Measurements from ENCODE around the gene ABCC8. TPM values are rescaled to one million over a fixed set of nuclear protein-coding genes. Genes with fewer than 3 reads are reported as not detected.

ABCC8 gene
- total RNA-seq, 5 donors from 2014 or later (not counting 1 experiment from before 2014, with no cell fraction given): not detected

DNA sequence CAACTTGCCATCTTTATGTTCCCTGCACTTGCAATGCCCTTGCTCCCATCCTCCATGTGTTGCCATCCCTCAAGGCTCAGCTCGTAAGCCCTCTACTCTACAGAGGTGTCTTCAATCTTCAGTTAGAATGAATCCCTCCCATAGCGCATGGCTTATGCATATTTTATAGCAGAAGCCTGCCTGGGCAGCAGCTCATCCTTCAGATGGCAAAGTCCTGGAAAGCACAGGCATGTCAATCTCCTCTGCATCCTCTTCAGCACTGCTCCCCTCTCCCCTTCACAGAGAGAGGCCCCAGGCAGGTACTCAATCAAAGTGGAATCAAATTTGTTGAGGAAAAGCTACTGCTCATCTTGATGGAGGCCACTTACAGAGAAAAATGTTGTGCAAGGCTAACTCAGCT, 31.1 kb upstream of the ABCC8 start:
- ChIA-PET POLR2A (interaction anchor here in 1 of 2 donors (0.5 to 0.6 kb wide), 2 partner anchors 11 to 118 kb away, joined by 3 to 6 read pairs; no protein-coding TSS in a partner anchor), CTCF (interaction anchor here (0.8 to 1.4 kb wide), 4 partner anchors 9 to 278 kb away, joined by 3 read pairs; no protein-coding TSS in a partner anchor)
- DNase-seq: no peak
- Mint-ChIP-seq H3K4me3 (no peak overlapping the region), H3K4me1 (no peaks in the 10 kb centered on the region), H3K27ac (no peak overlapping the region), H3K9me3 (no peaks in the 10 kb centered on the region), H3K36me3 (no peaks in the 10 kb centered on the region), H3K27me3 (peaks cover 6 to 11% of the 10 kb centered on the region in 2 donors)
- no peak for ATAC-seq (replicated peaks in 1 of 4)
- Histone ChIP-seq H3K27ac (ENCODE audit: low read length) (no peak overlapping the region), H3K4me3 (ENCODE audit: control insufficient read depth in 1 of 2, extremely low read depth in 1 of 2, low read length in 1 of 2) (no peak overlapping the region), H3K27me3 (replicated peaks in 1 of 2; ENCODE audit: control insufficient read depth in 2 of 2, extremely low read depth in 1 of 2, insufficient read depth in 2 of 2, low read length in 1 of 2) (peaks cover 0 to 10% of the 10 kb centered on the region in 2 experiments), H3K9me3 (no peaks in the 10 kb centered on the region), H3K36me3 (ENCODE audit: control insufficient read depth in 2 of 2, extremely low read depth in 1 of 2, insufficient read depth in 1 of 2, low read length in 1 of 2) (no peaks in the 10 kb centered on the region), H3K4me1 (ENCODE audit: control insufficient read depth in 1 of 2, extremely low read depth in 1 of 2, insufficient read depth in 2 of 2, low read length in 2 of 2) (no peaks in the 10 kb centered on the region)
- 67% methylated on average over 1 of the region's 2 CpGs for WGBS (ENCODE audit: insufficient coverage)

GRCh38 chr11:17506942-17507341, 30.3 kb upstream of the ABCC8 start:
- no peak overlapping the region for H3K4me3 ChIP-seq (ENCODE audit: control insufficient read depth in 1 of 2, extremely low read depth in 1 of 2, low read length in 1 of 2)
- ATAC-seq (replicated peaks in 1 of 4): no peak
- Mint-ChIP-seq H3K4me1 (no peaks in the 10 kb centered on the region), H3K27ac (no peak overlapping the region), H3K9me3 (no peaks in the 10 kb centered on the region), H3K36me3 (no peaks in the 10 kb centered on the region), H3K4me3 (no peak overlapping the region), H3K27me3 (peaks cover 6 to 10% of the 10 kb centered on the region in 2 donors)
- CTCF ChIA-PET: interaction anchor here (0.6 to 2.2 kb wide), 4 partner anchors 116 to 277 kb away, joined by 3 to 6 read pairs (median 4); no protein-coding TSS in a partner anchor
- no peaks in the 10 kb centered on the region for H3K36me3 ChIP-seq (ENCODE audit: control insufficient read depth in 2 of 2, extremely low read depth in 1 of 2, insufficient read depth in 1 of 2, low read length in 1 of 2)
- H3K27ac ChIP-seq (ENCODE audit: low read length): no peak overlapping the region
- H3K4me1 ChIP-seq (ENCODE audit: control insufficient read depth in 1 of 2, extremely low read depth in 1 of 2, insufficient read depth in 2 of 2, low read length in 2 of 2): no peaks in the 10 kb centered on the region
- POLR2A ChIA-PET: no interaction called here
- H3K27me3 ChIP-seq (replicated peaks in 1 of 2; ENCODE audit: control insufficient read depth in 2 of 2, extremely low read depth in 1 of 2, insufficient read depth in 2 of 2, low read length in 1 of 2): peaks cover 0 to 10% of the 10 kb centered on the region in 2 experiments
- 45% methylated on average over 3 of the region's 3 CpGs for WGBS (ENCODE audit: insufficient coverage)
- no peaks in the 10 kb centered on the region for H3K9me3 ChIP-seq
- no peak for DNase-seq

GRCh38 chr11:17506314-17506713, 29.7 kb upstream of the ABCC8 start:
- WGBS (ENCODE audit: insufficient coverage): 88% methylated on average over 5 of the region's 6 CpGs
- POLR2A ChIA-PET: no interaction called here
- CTCF ChIA-PET: interaction anchor here (0.6 to 2.2 kb wide), 7 partner anchors 115 to 297 kb away, joined by 3 to 6 read pairs (median 4); no protein-coding TSS in a partner anchor

GRCh38 chr11:17505146-17505545, 28.5 kb upstream of the ABCC8 start:
- Mint-ChIP-seq H3K36me3 (no peaks in the 10 kb centered on the region), H3K4me3 (no peak overlapping the region), H3K27ac (no peak overlapping the region), H3K4me1 (no peaks in the 10 kb centered on the region), H3K9me3 (no peaks in the 10 kb centered on the region), H3K27me3 (peaks cover 6 to 8% of the 10 kb centered on the region in 2 donors)
- H3K9me3 ChIP-seq: no peaks in the 10 kb centered on the region
- ChIA-PET CTCF (interaction anchor here (0.7 to 2.9 kb wide), 6 partner anchors 120 to 275 kb away, joined by 3 to 10 read pairs (median 6); no protein-coding TSS in a partner anchor), POLR2A (no interaction called here)
- H3K4me1 ChIP-seq (ENCODE audit: control insufficient read depth in 1 of 2, extremely low read depth in 1 of 2, insufficient read depth in 2 of 2, low read length in 2 of 2): no peaks in the 10 kb centered on the region
- no peak for DNase-seq
- H3K36me3 ChIP-seq (ENCODE audit: control insufficient read depth in 2 of 2, extremely low read depth in 1 of 2, insufficient read depth in 1 of 2, low read length in 1 of 2): no peaks in the 10 kb centered on the region
- peaks cover 0 to 8% of the 10 kb centered on the region in 2 experiments for H3K27me3 ChIP-seq (replicated peaks in 1 of 2; ENCODE audit: control insufficient read depth in 2 of 2, extremely low read depth in 1 of 2, insufficient read depth in 2 of 2, low read length in 1 of 2)
- H3K27ac ChIP-seq (ENCODE audit: low read length): no peak overlapping the region
- H3K4me3 ChIP-seq (ENCODE audit: control insufficient read depth in 1 of 2, extremely low read depth in 1 of 2, low read length in 1 of 2): no peak overlapping the region
- no CpG with 5 or more reads among the region's 4 CpGs for whole genome bisulfite sequencing (ENCODE audit: insufficient coverage)
- no peak for ATAC-seq (replicated peaks in 1 of 4)

More at GRCh38 chr11:17506314-17506713, 29.7 kb upstream of the ABCC8 start:
- Histone ChIP-seq H3K9me3 (no peaks in the 10 kb centered on the region), H3K27ac (ENCODE audit: low read length) (no peak overlapping the region), H3K4me1 (ENCODE audit: control insufficient read depth in 1 of 2, extremely low read depth in 1 of 2, insufficient read depth in 2 of 2, low read length in 2 of 2) (no peaks in the 10 kb centered on the region), H3K36me3 (ENCODE audit: control insufficient read depth in 2 of 2, extremely low read depth in 1 of 2, insufficient read depth in 1 of 2, low read length in 1 of 2) (no peaks in the 10 kb centered on the region), H3K27me3 (replicated peaks in 1 of 2; ENCODE audit: control insufficient read depth in 2 of 2, extremely low read depth in 1 of 2, insufficient read depth in 2 of 2, low read length in 1 of 2) (peaks cover 0 to 8% of the 10 kb centered on the region in 2 experiments), H3K4me3 (ENCODE audit: control insufficient read depth in 1 of 2, extremely low read depth in 1 of 2, low read length in 1 of 2) (no peak overlapping the region)
- H3K9me3 Mint-ChIP-seq: no peaks in the 10 kb centered on the region
- H3K27me3 Mint-ChIP-seq: peaks cover 6 to 10% of the 10 kb centered on the region in 2 donors
- no peaks in the 10 kb centered on the region for H3K36me3 Mint-ChIP-seq
- no peak for ATAC-seq (replicated peaks in 1 of 4)
- H3K27ac Mint-ChIP-seq: no peak overlapping the region
- no peaks in the 10 kb centered on the region for H3K4me1 Mint-ChIP-seq
- H3K4me3 Mint-ChIP-seq: no peak overlapping the region
- DNase-seq: no peak

DNA sequence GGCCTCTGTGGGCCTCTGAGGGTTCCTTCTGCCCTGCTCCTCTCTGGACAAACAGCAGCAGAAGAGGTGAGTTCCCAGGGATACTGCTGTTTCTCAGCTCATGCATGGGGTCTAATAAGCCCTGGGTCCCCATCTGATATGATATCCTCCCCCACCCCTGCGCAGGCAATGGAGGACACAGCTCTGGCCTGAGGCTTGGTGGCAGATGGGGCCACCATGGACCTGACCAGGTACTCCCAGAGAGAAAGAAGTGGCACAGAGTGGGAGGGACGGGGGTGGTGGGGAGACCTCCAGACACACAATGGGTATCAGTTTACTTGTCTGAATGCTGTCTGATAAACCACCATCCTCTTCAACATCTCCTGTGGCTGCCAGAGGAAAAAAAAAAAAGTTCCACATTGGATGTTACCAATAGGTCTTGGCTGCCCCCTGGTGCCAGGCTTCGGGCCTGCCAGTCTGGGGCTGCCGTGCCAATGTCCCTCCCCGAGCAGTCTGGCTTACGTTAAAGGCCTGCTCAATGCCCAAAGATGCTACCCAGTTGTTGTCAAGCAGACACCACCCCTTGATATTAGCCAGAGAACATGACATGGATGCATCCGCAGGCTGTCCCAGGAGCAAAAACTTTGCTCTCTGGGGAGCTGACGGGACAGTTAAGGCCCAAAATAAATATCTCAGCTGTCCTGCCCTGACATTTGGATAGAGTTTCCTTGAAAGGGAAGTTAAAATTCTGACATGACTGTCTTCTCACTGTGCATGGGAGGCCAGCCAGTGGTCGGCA, 27.9 kb upstream of the ABCC8 start:
- peaks cover 6 to 8% of the 10 kb centered on the region in 2 donors for H3K27me3 Mint-ChIP-seq
- peak; percentile 47 to 83 (median 72) for DNase-seq
- CTCF ChIA-PET: interaction anchor here (0.5 to 2.9 kb wide), 10 partner anchors 9 to 274 kb away, joined by 3 to 10 read pairs (median 6); partner anchors contain the start of gene KCNJ11 (in 1 of the 2)
- POLR2A ChIA-PET: no interaction called here
- no peaks in the 10 kb centered on the region for H3K4me1 Mint-ChIP-seq
- Histone ChIP-seq H3K27ac (ENCODE audit: low read length) (no peak overlapping the region), H3K4me1 (ENCODE audit: control insufficient read depth in 1 of 2, extremely low read depth in 1 of 2, insufficient read depth in 2 of 2, low read length in 2 of 2) (no peaks in the 10 kb centered on the region), H3K27me3 (replicated peaks in 1 of 2; ENCODE audit: control insufficient read depth in 2 of 2, extremely low read depth in 1 of 2, insufficient read depth in 2 of 2, low read length in 1 of 2) (peaks cover 0 to 8% of the 10 kb centered on the region in 2 experiments), H3K36me3 (ENCODE audit: control insufficient read depth in 2 of 2, extremely low read depth in 1 of 2, insufficient read depth in 1 of 2, low read length in 1 of 2) (no peaks in the 10 kb centered on the region), H3K4me3 (ENCODE audit: control insufficient read depth in 1 of 2, extremely low read depth in 1 of 2, low read length in 1 of 2) (no peak overlapping the region), H3K9me3 (no peaks in the 10 kb centered on the region)
- no peak overlapping the region for H3K4me3 Mint-ChIP-seq
- H3K9me3 Mint-ChIP-seq: no peaks in the 10 kb centered on the region
- H3K36me3 Mint-ChIP-seq: no peaks in the 10 kb centered on the region
- no peak overlapping the region for H3K27ac Mint-ChIP-seq
- 27% methylated on average over 6 of the region's 9 CpGs for WGBS (ENCODE audit: insufficient coverage)
- ATAC-seq (replicated peaks in 1 of 4): peak; percentile 67 to 85 (median 76)

DNA sequence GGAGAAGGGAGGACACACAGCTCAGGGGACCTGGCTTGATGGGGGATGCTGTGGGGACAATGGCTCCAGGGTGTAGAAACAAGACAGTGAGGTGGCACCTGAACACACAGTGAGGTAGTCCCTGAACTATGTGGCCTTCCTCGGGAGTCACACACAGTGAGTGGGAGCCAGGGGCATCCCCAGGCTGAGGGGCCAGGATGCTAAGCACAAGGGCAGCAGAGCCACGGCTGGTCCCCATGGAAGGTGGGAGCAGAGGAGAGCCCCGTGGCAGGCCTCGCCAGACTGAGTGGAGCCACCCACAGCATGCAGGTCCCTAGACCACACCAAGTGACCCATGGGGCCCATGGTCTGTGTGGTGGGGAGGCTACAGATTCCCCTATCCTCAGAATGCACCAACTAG, 26.0 kb upstream of the ABCC8 start:
- DNase-seq (no peak), ATAC-seq (replicated peaks in 1 of 4) (no peak)
- CTCF ChIA-PET: interaction anchor here (1.2 to 2.9 kb wide), 4 partner anchors 119 to 682 kb away, joined by 3 to 10 read pairs (median 3); no protein-coding TSS in a partner anchor
- Histone ChIP-seq H3K27me3 (replicated peaks in 1 of 2; ENCODE audit: control insufficient read depth in 2 of 2, extremely low read depth in 1 of 2, insufficient read depth in 2 of 2, low read length in 1 of 2) (peaks cover 0 to 5% of the 10 kb centered on the region in 2 experiments), H3K4me1 (ENCODE audit: control insufficient read depth in 1 of 2, extremely low read depth in 1 of 2, insufficient read depth in 2 of 2, low read length in 2 of 2) (no peaks in the 10 kb centered on the region), H3K4me3 (ENCODE audit: control insufficient read depth in 1 of 2, extremely low read depth in 1 of 2, low read length in 1 of 2) (no peak overlapping the region), H3K9me3 (no peaks in the 10 kb centered on the region), H3K27ac (ENCODE audit: low read length) (no peak overlapping the region), H3K36me3 (ENCODE audit: control insufficient read depth in 2 of 2, extremely low read depth in 1 of 2, insufficient read depth in 1 of 2, low read length in 1 of 2) (no peaks in the 10 kb centered on the region)
- H3K36me3 Mint-ChIP-seq: no peaks in the 10 kb centered on the region
- no peaks in the 10 kb centered on the region for H3K9me3 Mint-ChIP-seq
- H3K27me3 Mint-ChIP-seq: peaks cover 0 to 4% of the 10 kb centered on the region in 2 donors
- H3K27ac Mint-ChIP-seq: no peak overlapping the region
- H3K4me3 Mint-ChIP-seq: no peak overlapping the region
- WGBS (ENCODE audit: insufficient coverage): no CpG with 5 or more reads among the region's 4 CpGs
- H3K4me1 Mint-ChIP-seq: no peaks in the 10 kb centered on the region
- POLR2A ChIA-PET: no interaction called here

All from T-cell (primary cell).